CD4-positive, CD25-positive, alpha-beta regulatory T cell (primary cell): ENCODE results near the gene SPATA6. TPM values are rescaled to one million over a fixed set of nuclear protein-coding genes. Genes with fewer than 3 reads are reported as not detected.
"Not testable (repeated sequence)": the region's sequence is repeated elsewhere in the genome, so short reads cannot be mapped to it uniquely, and the experiment has no call there.

Source experiments
- ATAC-seq, 2 donors: fragments of 150-1000 bp; cut with Tn5 transposase; one replicate each; pipeline ENCODE4 v1.10.0; 2021; ENCODE audit warnings: low read depth in 2 of 2, moderate number of reproducible peaks in 2 of 2, moderate library complexity in 1 of 2
- DNase-seq, 3 donors: peaks; one replicate each; pipeline versions ENCODE4 v3.0.0 to v3.0.0-alpha.2; 2012 to 2022; ENCODE audit warnings: mixed read lengths in 1 of 3
- H3K27ac ChIP-seq: one replicate; pipeline ENCODE4 v1.7.0; 2013; ENCODE audit warnings: mild to moderate bottlenecking, low read length; ENCODE audit not compliant: insufficient read depth, poor library complexity, severe bottlenecking
- H3K27me3 ChIP-seq: one replicate; pipeline ENCODE4 v1.7.0; 2013; ENCODE audit warnings: low read length; ENCODE audit not compliant: control insufficient read depth, insufficient read depth
- H3K36me3 ChIP-seq: one replicate; pipeline ENCODE4 v1.7.0; 2013; ENCODE audit warnings: mild to moderate bottlenecking, low read length, moderate library complexity; ENCODE audit not compliant: control insufficient read depth, insufficient read depth
- H3K4me1 ChIP-seq: 2 replicates; pipeline ENCODE4 v1.7.0; 2013; ENCODE audit warnings: mild to moderate bottlenecking, low read length; ENCODE audit not compliant: insufficient read depth, control insufficient read depth, poor library complexity, severe bottlenecking
- H3K4me3 ChIP-seq: one replicate; pipeline ENCODE4 v1.7.0; 2013; ENCODE audit warnings: low read depth, mild to moderate bottlenecking, low read length, moderate library complexity
- H3K9me3 ChIP-seq, 2 experiments: 1 replicate in 1 of 2; 2 replicates in 1 of 2; pipeline ENCODE4 v1.7.0; 2013; ENCODE audit warnings: low read length in 2 of 2, mild to moderate bottlenecking in 1 of 2, moderate library complexity in 1 of 2; ENCODE audit not compliant: control insufficient read depth in 2 of 2
- H3K27ac Mint-ChIP-seq, 3 donors: one replicate each; pipeline ENCODE4 v1.8.0; 2020 to 2022; ENCODE audit warnings: mild to moderate bottlenecking in 3 of 3, mixed read lengths in 3 of 3, moderate library complexity in 2 of 3
- H3K27me3 Mint-ChIP-seq: one replicate; pipeline ENCODE4 v1.8.0; 2022; ENCODE audit warnings: mild to moderate bottlenecking, mixed read lengths
- H3K36me3 Mint-ChIP-seq: one replicate; pipeline ENCODE4 v1.8.0; 2020; ENCODE audit warnings: mixed read lengths
- H3K4me1 Mint-ChIP-seq, 4 donors: one replicate each; pipeline ENCODE4 v1.8.0; 2020 to 2022; ENCODE audit warnings: mixed read lengths in 4 of 4, mild to moderate bottlenecking in 1 of 4
- H3K4me3 Mint-ChIP-seq, 4 donors: one replicate each; pipeline ENCODE4 v1.8.0; 2020 to 2022; ENCODE audit warnings: mild to moderate bottlenecking in 4 of 4, mixed read lengths in 4 of 4, moderate library complexity in 3 of 4
- H3K9me3 Mint-ChIP-seq, 7 donors: one replicate each; pipeline ENCODE4 v1.8.0; 2020 to 2022; ENCODE audit warnings: mixed read lengths in 7 of 7, mild to moderate bottlenecking in 3 of 7, moderate library complexity in 2 of 7
- polyA plus RNA-seq, 4 donors: library from polyadenylated mRNA; unstranded; fragments of 300-500 nt; fragmentation: Illumina TruSeq; gene quantifications; one replicate each; pipeline ENCODE4 v1.2.3, GENCODE V29; 2021
- total RNA-seq: library from RNA; stranded (reverse); gene quantifications from one replicate; pipeline ENCODE4 v1.2.3, GENCODE V29; 2022

Gene SPATA6
- total and polyA plus RNA-seq, 5 donors from 2014 or later, result 0.18 to 1.6 (median 0.41) TPM

- H3K9me3 Mint-ChIP-seq, result peaks cover 0 to 16% (median 6%) of the 10 kb centered on the region in 7 donors
- not testable (repeated sequence) for H3K4me1 Mint-ChIP-seq, H3K36me3 Mint-ChIP-seq, H3K27me3 ChIP-seq, H3K9me3 ChIP-seq, H3K4me3 Mint-ChIP-seq, ATAC-seq, H3K4me1 ChIP-seq, H3K36me3 ChIP-seq, H3K4me3 ChIP-seq, H3K27ac ChIP-seq, H3K27ac Mint-ChIP-seq, H3K27me3 Mint-ChIP-seq, DNase-seq
Measured at GRCh38 chr1:48444186-48444585, 27.8 kb downstream of the SPATA6 start.

DNA sequence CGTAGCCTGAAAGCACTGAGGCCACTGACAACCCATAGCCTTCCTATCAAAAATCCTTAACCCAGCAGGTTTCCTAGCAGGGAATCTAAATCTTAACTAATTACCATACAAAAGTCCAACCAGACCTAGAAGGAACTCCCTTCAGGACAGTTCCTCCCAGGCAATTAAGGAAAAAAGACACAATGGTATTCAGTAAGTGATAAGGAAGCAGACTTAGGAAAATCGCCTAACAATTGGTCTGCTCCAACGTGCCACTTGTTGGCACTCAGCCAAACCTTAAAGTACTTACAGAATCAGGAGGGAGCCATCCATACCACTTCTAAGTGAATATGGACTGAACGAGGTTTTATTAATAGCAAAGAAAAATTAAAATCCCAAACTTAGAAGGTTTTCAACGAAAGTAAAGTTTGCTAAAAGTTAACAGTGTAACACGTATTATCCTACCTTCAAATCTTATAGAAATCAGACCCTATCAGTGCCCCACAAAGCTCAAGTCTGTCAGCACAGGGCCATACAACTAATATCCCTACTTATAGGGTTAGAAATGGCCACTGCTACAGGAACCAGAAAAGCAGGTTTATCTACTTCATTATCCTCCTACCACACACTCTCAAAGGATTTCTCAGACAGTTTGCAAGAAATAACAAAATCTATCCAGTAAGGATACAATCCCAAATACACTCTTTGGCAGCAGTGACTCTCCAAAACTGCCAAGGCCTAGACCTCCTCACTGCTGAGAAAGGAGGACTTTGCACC lies 29.0 kb downstream of the SPATA6 start:
- no peak overlapping the region for H3K4me3 ChIP-seq

DNA sequence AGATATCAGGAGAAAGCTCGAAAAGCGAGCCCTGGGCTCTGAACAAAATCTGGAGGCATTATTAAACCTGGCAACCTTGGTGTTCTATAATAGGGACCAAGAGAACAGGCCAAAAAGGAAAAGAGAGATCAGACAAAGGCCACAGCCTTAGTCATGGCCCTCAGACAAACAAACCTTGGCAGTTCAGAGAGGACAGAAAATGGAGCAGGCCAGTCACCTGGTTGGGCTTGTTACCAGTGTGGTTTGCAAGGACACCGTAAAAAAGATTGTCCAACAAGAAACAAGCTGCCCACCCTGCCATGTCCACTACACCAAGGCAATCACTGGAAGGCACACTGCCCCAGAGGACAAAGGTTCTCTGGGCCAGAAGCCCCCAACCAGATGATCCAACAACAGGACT lies 31.2 kb downstream of the SPATA6 start:
- not testable (repeated sequence) for H3K27me3 ChIP-seq, H3K27me3 Mint-ChIP-seq, H3K36me3 ChIP-seq, H3K27ac ChIP-seq, H3K4me3 ChIP-seq, H3K4me1 ChIP-seq, H3K27ac Mint-ChIP-seq, ATAC-seq, H3K4me1 Mint-ChIP-seq, H3K9me3 ChIP-seq, H3K4me3 Mint-ChIP-seq, DNase-seq, H3K36me3 Mint-ChIP-seq
- H3K9me3 Mint-ChIP-seq, result peaks cover 2 to 16% (median 6%) of the 10 kb centered on the region in 7 donors

More for the DNA sequence above, 29.0 kb downstream of the SPATA6 start:
- H3K27ac Mint-ChIP-seq, result no peak overlapping the region
- H3K27ac ChIP-seq, result no peak overlapping the region
- H3K36me3 ChIP-seq, result no peaks in the 10 kb centered on the region
- no peaks in the 10 kb centered on the region for H3K4me1 ChIP-seq
- peaks cover 0 to 2% of the 10 kb centered on the region in 2 experiments for H3K9me3 ChIP-seq
- peaks cover 0 to 16% (median 6%) of the 10 kb centered on the region in 7 donors for H3K9me3 Mint-ChIP-seq
- H3K4me3 Mint-ChIP-seq, result no peak overlapping the region
- ATAC-seq (no peak), DNase-seq (no peak)
- H3K27me3 Mint-ChIP-seq, result no peaks in the 10 kb centered on the region
- H3K27me3 ChIP-seq, result no peaks in the 10 kb centered on the region
- no peaks in the 10 kb centered on the region for H3K4me1 Mint-ChIP-seq
- H3K36me3 Mint-ChIP-seq, result no peaks in the 10 kb centered on the region

DNA sequence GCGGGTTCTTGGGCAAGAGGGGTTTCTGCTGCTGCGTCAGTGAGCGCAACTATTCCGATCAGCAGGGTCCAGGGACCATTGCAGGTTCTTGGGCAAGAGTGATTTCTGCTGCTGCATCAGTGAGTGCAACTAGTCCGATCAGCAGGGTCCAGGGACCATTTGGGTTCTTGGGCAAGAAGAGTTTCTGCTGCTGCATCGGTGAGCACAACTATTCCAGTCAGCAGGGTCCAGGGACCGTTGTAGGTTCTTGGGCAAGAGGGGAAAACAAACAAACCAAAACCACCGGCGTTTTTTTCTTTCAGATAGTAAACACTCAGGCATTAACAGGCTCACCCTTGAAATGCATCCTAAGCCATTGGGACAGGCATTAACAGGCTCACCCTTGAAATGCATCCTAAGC lies 32.6 kb downstream of the SPATA6 start:
- H3K36me3 Mint-ChIP-seq, result no peaks in the 10 kb centered on the region
- H3K36me3 ChIP-seq, result no peaks in the 10 kb centered on the region
- no peaks in the 10 kb centered on the region for H3K4me1 ChIP-seq
- no peak overlapping the region for H3K27ac ChIP-seq
- no peak overlapping the region for H3K4me3 Mint-ChIP-seq
- H3K9me3 ChIP-seq, result peaks cover 0 to 2% of the 10 kb centered on the region in 2 experiments
- H3K9me3 Mint-ChIP-seq, result peaks cover 3 to 13% (median 6%) of the 10 kb centered on the region in 7 donors
- no peaks in the 10 kb centered on the region for H3K4me1 Mint-ChIP-seq
- no peak overlapping the region for H3K4me3 ChIP-seq
- no peak for ATAC-seq
- H3K27ac Mint-ChIP-seq, result no peak overlapping the region
- no peaks in the 10 kb centered on the region for H3K27me3 ChIP-seq
- no peaks in the 10 kb centered on the region for H3K27me3 Mint-ChIP-seq
- no peak for DNase-seq

- H3K36me3 ChIP-seq, H3K36me3 Mint-ChIP-seq, H3K4me1 ChIP-seq, ATAC-seq, H3K9me3 ChIP-seq, H3K27ac Mint-ChIP-seq, H3K9me3 Mint-ChIP-seq, H3K27me3 Mint-ChIP-seq, H3K4me3 Mint-ChIP-seq, H3K27me3 ChIP-seq, H3K27ac ChIP-seq, DNase-seq, H3K4me1 Mint-ChIP-seq, H3K4me3 ChIP-seq: not testable (repeated sequence)
Measured at GRCh38 chr1:48437379-48437778, 34.6 kb downstream of the SPATA6 start.

DNA sequence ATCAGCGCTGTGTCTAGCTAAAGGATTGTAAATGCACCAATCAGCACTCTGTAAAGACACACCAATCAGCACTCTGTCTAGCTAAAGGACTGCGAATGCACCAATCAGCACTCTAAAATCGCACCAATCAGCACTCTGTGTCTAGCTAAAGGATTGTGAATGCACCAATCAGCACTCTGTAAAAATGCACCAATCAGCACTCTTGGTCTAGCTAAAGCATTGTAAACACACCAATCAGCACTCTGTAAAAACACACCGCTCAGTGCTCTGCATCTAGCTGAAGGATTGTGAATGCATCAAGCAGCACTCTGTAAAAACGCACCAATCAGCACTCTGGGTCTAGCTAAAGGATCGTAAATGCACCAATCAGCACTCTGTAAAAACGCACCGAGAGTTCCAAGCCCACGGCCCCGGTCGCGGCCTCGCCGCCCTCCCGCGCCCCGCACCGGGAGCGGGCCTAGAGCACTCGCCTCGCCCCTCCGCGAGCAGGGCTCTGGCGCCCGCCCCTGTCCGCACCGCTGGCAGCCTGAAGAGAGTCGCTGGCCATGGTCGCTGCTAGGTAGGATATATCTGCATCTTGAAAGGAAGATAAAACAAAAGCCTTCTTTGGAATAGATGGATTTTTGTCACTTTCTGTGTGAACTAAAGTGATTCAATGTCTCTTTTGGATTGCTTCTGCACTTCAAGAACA lies 36.5 kb downstream of the SPATA6 start:
- H3K36me3 Mint-ChIP-seq, ATAC-seq, H3K36me3 ChIP-seq, H3K4me3 Mint-ChIP-seq, DNase-seq, H3K27me3 ChIP-seq, H3K27ac Mint-ChIP-seq, H3K4me3 ChIP-seq, H3K27ac ChIP-seq, H3K9me3 Mint-ChIP-seq, H3K4me1 ChIP-seq, H3K4me1 Mint-ChIP-seq, H3K9me3 ChIP-seq, H3K27me3 Mint-ChIP-seq: not testable (repeated sequence)

GRCh38 chr1:48430832-48431231 lies 41.2 kb downstream of the SPATA6 start:
- DNase-seq (no peak), ATAC-seq (no peak)
- H3K9me3 Mint-ChIP-seq, result peaks cover 0 to 7% (median 2%) of the 10 kb centered on the region in 7 donors
- no peak overlapping the region for H3K27ac Mint-ChIP-seq
- no peaks in the 10 kb centered on the region for H3K9me3 ChIP-seq
- H3K27ac ChIP-seq, result no peak overlapping the region
- H3K27me3 Mint-ChIP-seq, result peaks cover 11% of the 10 kb centered on the region
- H3K36me3 Mint-ChIP-seq, result no peaks in the 10 kb centered on the region
- no peak overlapping the region for H3K4me3 Mint-ChIP-seq
- H3K4me1 ChIP-seq, result no peaks in the 10 kb centered on the region
- H3K4me1 Mint-ChIP-seq, result no peaks in the 10 kb centered on the region
- H3K27me3 ChIP-seq, result no peaks in the 10 kb centered on the region
- H3K4me3 ChIP-seq, result no peak overlapping the region
- no peaks in the 10 kb centered on the region for H3K36me3 ChIP-seq

DNA sequence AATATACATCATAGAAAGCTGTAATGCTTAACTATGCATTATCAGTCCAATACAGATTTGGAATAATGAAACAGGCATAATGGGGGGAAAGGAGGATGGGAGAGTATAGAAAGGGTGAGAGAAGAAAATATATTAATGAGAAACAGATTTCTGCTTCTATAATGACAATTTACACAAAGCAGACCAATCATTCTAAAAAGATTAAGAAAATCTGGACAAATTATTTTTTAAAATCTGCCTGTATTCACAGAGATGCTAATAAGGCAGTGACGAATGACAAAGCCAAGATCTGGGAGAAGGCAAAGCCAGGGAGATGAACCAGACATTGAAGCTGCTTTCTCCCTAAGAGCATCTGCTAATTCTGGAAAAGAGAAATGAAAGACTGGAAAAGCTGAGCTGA lies 50.0 kb downstream of the SPATA6 start:
- H3K36me3 Mint-ChIP-seq, result no peaks in the 10 kb centered on the region
- H3K4me3 ChIP-seq, result no peak overlapping the region
- DNase-seq (no peak), ATAC-seq (no peak)
- H3K4me1 Mint-ChIP-seq, result no peaks in the 10 kb centered on the region
- peaks cover 0 to 2% (median 0%) of the 10 kb centered on the region in 7 donors for H3K9me3 Mint-ChIP-seq
- no peak overlapping the region for H3K27ac ChIP-seq
- no peak overlapping the region for H3K4me3 Mint-ChIP-seq
- no peaks in the 10 kb centered on the region for H3K4me1 ChIP-seq
- H3K27ac Mint-ChIP-seq, result no peak overlapping the region
- no peaks in the 10 kb centered on the region for H3K9me3 ChIP-seq
- H3K27me3 ChIP-seq, result no peaks in the 10 kb centered on the region
- H3K36me3 ChIP-seq, result no peaks in the 10 kb centered on the region
- no peaks in the 10 kb centered on the region for H3K27me3 Mint-ChIP-seq
